ENCODE data around the gene PXT1. TPM values are rescaled to one million over a fixed set of nuclear protein-coding genes. Genes with fewer than 3 reads are reported as not detected.

The PXT1 gene
- polyA plus RNA-seq, 1 donor from 2014 or later = 0.24 TPM

DNA sequence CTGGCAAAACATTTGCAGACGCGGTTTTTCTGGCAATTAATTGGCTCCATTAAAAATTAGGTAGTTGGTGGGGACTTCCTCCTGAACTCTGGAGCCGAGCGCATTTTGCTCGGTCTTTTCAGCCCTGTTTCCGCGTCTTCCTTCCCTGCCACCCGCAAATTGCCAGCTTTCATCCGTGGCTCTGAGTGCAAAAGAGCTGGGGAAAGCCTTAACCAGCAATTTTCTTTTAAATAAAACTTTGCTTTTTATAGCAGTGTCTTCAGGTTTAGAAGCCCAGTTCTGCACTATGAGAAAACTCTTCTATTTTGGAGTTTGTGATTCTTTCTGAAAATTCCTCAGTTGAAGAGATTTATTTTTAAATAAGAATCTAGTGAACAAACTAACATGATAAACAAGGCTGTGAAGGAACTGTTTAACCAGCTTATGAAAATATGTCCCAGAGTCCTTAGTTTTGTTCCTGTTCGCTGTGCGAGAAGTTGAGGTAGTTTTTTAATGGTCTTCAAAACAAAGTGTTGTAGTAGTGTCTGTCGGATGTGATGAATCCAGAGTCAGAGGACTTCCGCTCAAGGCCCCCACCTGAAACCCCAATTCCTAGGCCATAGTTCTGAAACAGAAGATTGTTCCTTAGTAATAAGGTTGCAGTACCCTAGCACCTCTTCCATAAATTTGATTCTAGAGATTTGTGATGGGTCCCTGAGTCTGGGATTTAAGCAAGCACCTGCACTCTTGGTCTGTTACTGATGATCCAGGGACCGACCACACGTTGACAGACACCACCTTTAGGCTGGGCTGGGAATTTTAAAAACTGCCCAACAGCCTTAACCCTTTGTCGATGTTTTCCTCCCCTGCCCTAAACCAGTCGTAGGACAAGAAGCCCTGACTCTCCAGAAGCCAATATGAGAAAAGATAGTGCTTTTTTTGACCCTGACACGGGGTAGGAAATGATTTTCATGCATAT lies 1.1 kb upstream of the PXT1 start:
- H3K36me3 ChIP-seq (ENCODE audit: insufficient read depth, low read length) = no peaks in the 10 kb centered on the region
- H3K9me2 ChIP-seq (ENCODE audit: insufficient read depth, low read length) = no peaks in the 10 kb centered on the region
- H4K20me1 ChIP-seq (ENCODE audit: insufficient read depth) = no peaks in the 10 kb centered on the region
- peak overlapping the region; percentile 95 for H3K4me3 ChIP-seq (ENCODE audit: low read length)
- H2AFZ ChIP-seq (ENCODE audit: low read depth, low read length) = peak overlapping the region; percentile 90
- no peaks in the 10 kb centered on the region for H3K27me3 ChIP-seq (ENCODE audit: insufficient read depth, low read depth, low read length)
- peaks cover 32% of the 10 kb centered on the region for H3K79me2 ChIP-seq (replicated peaks; ENCODE audit: insufficient read depth, low read length)
- H3K9ac ChIP-seq (ENCODE audit: low read length) = peak overlapping the region; percentile 86
- no peaks in the 10 kb centered on the region for H3F3A ChIP-seq (ENCODE audit: insufficient read depth, low read length, poor library complexity, severe bottlenecking)
- peak overlapping the region; percentile 58 for H3K4me2 ChIP-seq (ENCODE audit: low read length)
- no peak for TF ChIP-seq EP300 (conservative IDR thresholded peaks at IDR 0.05; ENCODE audit: poor library complexity, severe bottlenecking)
- TF ChIP-seq, protein P1, sequence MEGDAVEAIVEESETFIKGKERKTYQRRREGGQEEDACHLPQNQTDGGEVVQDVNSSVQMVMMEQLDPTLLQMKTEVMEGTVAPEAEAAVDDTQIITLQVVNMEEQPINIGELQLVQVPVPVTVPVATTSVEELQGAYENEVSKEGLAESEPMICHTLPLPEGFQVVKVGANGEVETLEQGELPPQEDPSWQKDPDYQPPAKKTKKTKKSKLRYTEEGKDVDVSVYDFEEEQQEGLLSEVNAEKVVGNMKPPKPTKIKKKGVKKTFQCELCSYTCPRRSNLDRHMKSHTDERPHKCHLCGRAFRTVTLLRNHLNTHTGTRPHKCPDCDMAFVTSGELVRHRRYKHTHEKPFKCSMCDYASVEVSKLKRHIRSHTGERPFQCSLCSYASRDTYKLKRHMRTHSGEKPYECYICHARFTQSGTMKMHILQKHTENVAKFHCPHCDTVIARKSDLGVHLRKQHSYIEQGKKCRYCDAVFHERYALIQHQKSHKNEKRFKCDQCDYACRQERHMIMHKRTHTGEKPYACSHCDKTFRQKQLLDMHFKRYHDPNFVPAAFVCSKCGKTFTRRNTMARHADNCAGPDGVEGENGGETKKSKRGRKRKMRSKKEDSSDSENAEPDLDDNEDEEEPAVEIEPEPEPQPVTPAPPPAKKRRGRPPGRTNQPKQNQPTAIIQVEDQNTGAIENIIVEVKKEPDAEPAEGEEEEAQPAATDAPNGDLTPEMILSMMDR (IDR thresholded peaks at IDR 0.05; ENCODE audit: poor library complexity, severe bottlenecking) = peak; percentile 26
- no peaks in the 10 kb centered on the region for H3K9me3 ChIP-seq (ENCODE audit: low read length)
- peak overlapping the region; percentile 71 for H3K27ac ChIP-seq (ENCODE audit: low read length)

DNA sequence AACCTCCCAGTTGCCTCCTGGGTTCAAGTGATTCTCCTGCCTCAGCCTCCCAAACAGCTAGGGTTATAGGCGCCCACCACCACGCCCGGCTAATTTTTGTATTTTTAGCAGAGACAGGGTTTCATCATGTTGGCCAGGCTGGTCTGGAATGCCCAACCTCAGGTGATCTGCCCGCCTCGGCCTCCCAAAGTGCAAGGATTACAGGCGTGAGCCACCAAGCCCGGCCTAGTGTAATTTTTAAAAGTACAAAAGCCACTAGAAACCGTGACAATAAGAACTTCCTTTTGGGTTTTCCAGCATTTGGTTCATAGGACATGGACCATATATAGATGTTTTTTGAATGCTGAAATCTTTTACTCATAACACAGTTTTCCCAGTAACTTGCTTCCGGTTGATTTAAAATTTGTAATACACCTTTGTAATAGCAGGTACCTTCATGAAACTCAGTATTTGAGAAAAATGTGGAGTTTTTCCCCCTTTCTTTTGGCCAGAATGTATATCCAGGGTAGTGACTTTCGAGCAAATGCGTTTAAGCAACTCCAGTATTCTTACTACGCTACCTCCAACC lies 467 bp downstream of the PXT1 start:
- H3K4me3 ChIP-seq (ENCODE audit: low read length) = peak overlapping the region; percentile 95
- peaks cover 27% of the 10 kb centered on the region for H3K79me2 ChIP-seq (replicated peaks; ENCODE audit: insufficient read depth, low read length)

More for the DNA sequence above, 467 bp downstream of the PXT1 start:
- H3K27me3 ChIP-seq (ENCODE audit: insufficient read depth, low read depth, low read length) = no peaks in the 10 kb centered on the region
- H3K9me3 ChIP-seq (ENCODE audit: low read length) = no peaks in the 10 kb centered on the region
- H3K27ac ChIP-seq (ENCODE audit: low read length) = peak overlapping the region; percentile 36
- H3K9me2 ChIP-seq (ENCODE audit: insufficient read depth, low read length) = no peaks in the 10 kb centered on the region
- H3F3A ChIP-seq (ENCODE audit: insufficient read depth, low read length, poor library complexity, severe bottlenecking) = no peaks in the 10 kb centered on the region
- TF ChIP-seq REST (IDR thresholded peaks at IDR 0.05; ENCODE audit: borderline replicate concordance) (no peak), POLR2AphosphoS5 (IDR thresholded peaks at IDR 0.05) (no peak), MXI1 (conservative IDR thresholded peaks at IDR 0.05; ENCODE audit: poor library complexity, severe bottlenecking) (no peak), TAF1 (IDR thresholded peaks at IDR 0.05; ENCODE audit: low read depth) (no peak), RAD21 (conservative IDR thresholded peaks at IDR 0.05) (no peak), EZH2 (IDR thresholded peaks at IDR 0.05; ENCODE audit: borderline replicate concordance, insufficient read depth, low read length, poor library complexity, severe bottlenecking) (no peak), EP300 (conservative IDR thresholded peaks at IDR 0.05; ENCODE audit: poor library complexity, severe bottlenecking) (no peak), SMC3 (conservative IDR thresholded peaks at IDR 0.05; ENCODE audit: poor library complexity) (no peak)
- TF ChIP-seq, protein P1 (IDR thresholded peaks at IDR 0.05; ENCODE audit: poor library complexity, severe bottlenecking) = no peak
- peak overlapping the region; percentile 57 for H2AFZ ChIP-seq (ENCODE audit: low read depth, low read length)
- peak overlapping the region; percentile 60 for H3K4me2 ChIP-seq (ENCODE audit: low read length)
- H3K36me3 ChIP-seq (ENCODE audit: insufficient read depth, low read length) = no peaks in the 10 kb centered on the region
- peak overlapping the region; percentile 86 for H3K9ac ChIP-seq (ENCODE audit: low read length)
- H4K20me1 ChIP-seq (ENCODE audit: insufficient read depth) = no peaks in the 10 kb centered on the region
